ENCODE results near the gene ATPAF2. TPM values are rescaled to one million over a fixed set of nuclear protein-coding genes. Genes with fewer than 3 reads are reported as not detected.

Gene ATPAF2
- total RNA-seq, 2 experiments from 2014 or later = 31.0 to 33.3 TPM

DNA sequence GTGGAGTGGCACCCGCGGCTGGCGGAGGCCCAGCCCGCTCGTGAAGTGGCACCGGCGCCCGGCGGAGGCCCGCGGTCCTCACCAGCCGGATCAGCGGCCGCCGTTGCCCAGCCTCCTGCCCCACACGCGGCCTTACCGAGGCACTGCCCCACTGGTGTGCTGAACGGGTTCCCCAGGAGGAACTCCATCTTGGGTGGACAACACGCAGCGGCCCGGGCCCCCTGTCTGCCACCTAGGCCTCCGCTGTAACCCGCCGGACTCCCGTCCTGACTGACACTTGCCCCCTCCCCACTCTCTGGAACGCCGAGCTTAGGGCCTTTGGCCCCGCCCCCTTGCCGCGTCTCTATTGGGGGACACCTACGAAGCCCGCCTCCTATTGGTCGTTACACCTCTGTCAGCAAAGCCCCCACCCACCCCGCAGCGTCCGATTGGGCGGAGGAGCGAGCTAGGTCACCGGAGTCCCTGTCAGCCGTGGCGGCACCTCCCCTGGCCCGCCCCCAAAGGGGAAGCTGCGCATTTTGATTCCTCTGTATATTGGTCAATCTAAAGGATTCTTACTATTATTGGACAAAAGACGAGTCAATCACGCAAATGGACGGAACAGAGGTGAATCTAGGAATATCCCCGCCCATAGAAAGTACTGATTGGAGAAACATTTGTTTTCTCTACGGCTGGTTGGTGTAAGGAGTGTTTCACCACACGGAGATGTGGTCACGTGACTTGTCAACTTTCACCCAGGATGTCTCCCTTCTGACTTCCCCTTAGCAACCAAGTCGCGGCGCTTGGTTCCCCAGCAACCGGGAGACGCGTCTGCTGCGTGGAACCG lies 66.6 kb downstream of the ATPAF2 start, which contains the start of the genes DRC3 and TOM1L2:
TSS of gene DRC3 (plus strand) at position 737 of the 826 bp plus-strand sequence. CDS start 4,737 bp downstream, outside the sequence.
TSS of gene TOM1L2 (minus strand) at position 275 of the 826 bp plus-strand sequence. CDS start at position 188, 87 bp downstream.
- Mint-ChIP-seq H3K4me3 (peak within 1 kb of the TSS; percentile 91), H3K27ac (peak within 1 kb of the TSS; percentile 89), H3K4me1 (peaks cover 29% of the 10 kb centered on the region), H3K36me3 (no peaks in the 10 kb centered on the region), H3K27me3 (no peaks in the 10 kb centered on the region), H3K9me3 (no peaks in the 10 kb centered on the region)
- DNase-seq = peak; percentile 100

DNA sequence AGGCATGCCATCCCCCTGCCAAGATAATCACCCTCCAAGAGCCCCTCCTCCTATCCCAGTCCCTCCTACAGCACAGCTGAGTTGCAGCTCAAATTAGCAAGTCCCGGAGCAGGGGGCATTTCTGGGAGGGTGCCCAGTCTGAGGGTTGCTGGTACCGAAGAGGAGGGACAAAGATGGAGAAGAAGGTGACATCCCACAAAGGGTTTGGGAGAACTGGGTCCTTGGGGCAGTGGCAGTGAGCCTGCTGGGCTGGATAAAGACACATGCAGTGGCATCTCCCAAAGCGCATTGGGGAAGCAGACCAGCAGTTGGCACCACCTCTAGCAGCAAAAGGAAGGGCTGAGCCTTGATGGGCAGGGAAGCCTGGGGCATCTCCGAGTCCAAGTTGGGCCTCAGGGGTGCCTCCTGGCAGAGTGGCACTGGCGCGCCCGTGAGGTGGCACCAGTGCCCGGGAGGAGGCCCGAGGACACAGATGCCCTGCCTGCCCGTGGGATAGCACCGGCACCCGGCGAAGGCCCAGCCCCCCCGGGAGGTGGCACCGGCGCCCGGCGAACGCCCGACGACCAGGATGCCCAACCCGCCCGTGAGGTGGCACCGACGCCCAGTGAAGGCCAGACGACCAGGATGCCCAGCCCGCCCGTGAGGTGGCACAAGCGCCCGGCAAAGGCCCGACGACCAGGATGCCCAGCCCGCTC lies 67.4 kb downstream of the ATPAF2 start:
- Mint-ChIP-seq H3K27me3 (no peaks in the 10 kb centered on the region), H3K4me3 (peak overlapping the region; percentile 84), H3K36me3 (no peaks in the 10 kb centered on the region), H3K27ac (peak overlapping the region; percentile 69), H3K4me1 (peaks cover 36% of the 10 kb centered on the region), H3K9me3 (no peaks in the 10 kb centered on the region)
- no peak for DNase-seq

DNA sequence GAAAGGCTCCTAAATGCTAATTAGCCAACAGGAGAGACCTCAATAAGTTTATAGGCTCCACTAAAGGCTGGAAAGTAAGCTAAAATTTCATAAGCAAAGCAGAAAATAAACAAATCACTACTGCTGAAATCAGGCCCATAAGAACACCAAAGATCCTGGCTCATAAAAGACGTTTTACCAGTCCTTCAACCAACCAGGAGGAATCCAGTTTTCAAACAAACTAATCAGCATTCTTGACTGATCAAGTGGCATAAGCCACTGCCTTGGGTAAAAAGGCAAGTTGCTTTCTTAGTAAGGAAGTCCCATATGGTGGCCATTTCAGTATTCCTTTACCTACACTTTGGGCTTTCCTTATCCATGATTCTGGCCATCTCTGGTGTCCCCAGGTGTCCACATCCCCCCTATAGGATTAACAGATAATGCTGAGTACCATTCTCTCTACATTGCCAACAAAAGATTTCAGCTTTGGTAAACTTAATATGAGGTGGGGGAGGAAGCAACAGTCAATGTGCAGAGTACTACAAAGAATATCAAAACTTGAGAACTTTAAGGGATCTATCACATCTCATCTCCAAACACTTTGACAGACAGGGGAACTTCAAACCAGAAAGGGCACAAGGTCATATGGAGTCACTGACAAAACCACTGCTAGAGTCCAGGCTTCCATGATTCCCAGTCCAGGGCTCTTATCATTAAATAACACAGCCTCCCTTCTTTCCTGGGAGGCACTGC lies 68.1 kb downstream of the ATPAF2 start:
- no peak for DNase-seq
- H3K9me3 Mint-ChIP-seq = no peaks in the 10 kb centered on the region
- H3K27ac Mint-ChIP-seq = peak overlapping the region; percentile 69
- H3K27me3 Mint-ChIP-seq = no peaks in the 10 kb centered on the region
- peak overlapping the region; percentile 84 for H3K4me3 Mint-ChIP-seq
- H3K36me3 Mint-ChIP-seq = no peaks in the 10 kb centered on the region
- peaks cover 43% of the 10 kb centered on the region for H3K4me1 Mint-ChIP-seq

Other genes with a start within 250 kb of the ATPAF2 start
- gene SREBF1, start 202.2 kb downstream of the ATPAF2 start, total RNA-seq = 100 to 1,000 TPM; 123 to 131 TPM
- gene TOM1L2, start 66.8 kb downstream of the ATPAF2 start, total RNA-seq = 1 to 10 TPM; 8.5 to 9.0 TPM
- gene DRC3, start 66.3 kb downstream of the ATPAF2 start, total RNA-seq = under 1 TPM; 0.18 to 0.52 TPM
- gene GID4, start 240 bp upstream of the ATPAF2 start, total RNA-seq = 1 to 10 TPM; 7.2 to 7.7 TPM
- 10 to 100 TPM; 52.2 to 52.4 TPM for gene DRG2, start 48.8 kb upstream of the ATPAF2 start, total RNA-seq
- gene MYO15A, start 69.6 kb upstream of the ATPAF2 start, total RNA-seq = under 1 TPM; 0.60 to 0.68 TPM
- gene ALKBH5, start 144.7 kb upstream of the ATPAF2 start, total RNA-seq = 100 to 1,000 TPM; 163 TPM
- 10 to 100 TPM; 13.7 to 15.2 TPM for gene LLGL1, start 186.5 kb upstream of the ATPAF2 start, total RNA-seq
- gene FLII, start 219.6 kb upstream of the ATPAF2 start, total RNA-seq = 100 to 1,000 TPM; 237 to 242 TPM
- gene MIEF2, start 221.5 kb upstream of the ATPAF2 start, total RNA-seq = 1 to 10 TPM; 3.2 to 4.3 TPM